Measurements from ENCODE around the gene CBX5. TPM values are rescaled to one million over a fixed set of nuclear protein-coding genes. Genes with fewer than 3 reads are reported as not detected.

The CBX5 gene
- total and polyA plus RNA-seq, 9 of the 15 experiments (the other 6 are each of a cell fraction or from before 2014, with no cell fraction given) = 32.6 to 102 (median 59.2) TPM

- TF ChIP-seq, protein P1, sequence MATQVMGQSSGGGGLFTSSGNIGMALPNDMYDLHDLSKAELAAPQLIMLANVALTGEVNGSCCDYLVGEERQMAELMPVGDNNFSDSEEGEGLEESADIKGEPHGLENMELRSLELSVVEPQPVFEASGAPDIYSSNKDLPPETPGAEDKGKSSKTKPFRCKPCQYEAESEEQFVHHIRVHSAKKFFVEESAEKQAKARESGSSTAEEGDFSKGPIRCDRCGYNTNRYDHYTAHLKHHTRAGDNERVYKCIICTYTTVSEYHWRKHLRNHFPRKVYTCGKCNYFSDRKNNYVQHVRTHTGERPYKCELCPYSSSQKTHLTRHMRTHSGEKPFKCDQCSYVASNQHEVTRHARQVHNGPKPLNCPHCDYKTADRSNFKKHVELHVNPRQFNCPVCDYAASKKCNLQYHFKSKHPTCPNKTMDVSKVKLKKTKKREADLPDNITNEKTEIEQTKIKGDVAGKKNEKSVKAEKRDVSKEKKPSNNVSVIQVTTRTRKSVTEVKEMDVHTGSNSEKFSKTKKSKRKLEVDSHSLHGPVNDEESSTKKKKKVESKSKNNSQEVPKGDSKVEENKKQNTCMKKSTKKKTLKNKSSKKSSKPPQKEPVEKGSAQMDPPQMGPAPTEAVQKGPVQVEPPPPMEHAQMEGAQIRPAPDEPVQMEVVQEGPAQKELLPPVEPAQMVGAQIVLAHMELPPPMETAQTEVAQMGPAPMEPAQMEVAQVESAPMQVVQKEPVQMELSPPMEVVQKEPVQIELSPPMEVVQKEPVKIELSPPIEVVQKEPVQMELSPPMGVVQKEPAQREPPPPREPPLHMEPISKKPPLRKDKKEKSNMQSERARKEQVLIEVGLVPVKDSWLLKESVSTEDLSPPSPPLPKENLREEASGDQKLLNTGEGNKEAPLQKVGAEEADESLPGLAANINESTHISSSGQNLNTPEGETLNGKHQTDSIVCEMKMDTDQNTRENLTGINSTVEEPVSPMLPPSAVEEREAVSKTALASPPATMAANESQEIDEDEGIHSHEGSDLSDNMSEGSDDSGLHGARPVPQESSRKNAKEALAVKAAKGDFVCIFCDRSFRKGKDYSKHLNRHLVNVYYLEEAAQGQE (IDR thresholded peaks at IDR 0.05; ENCODE audit: borderline replicate concordance) = 0 out of 2 replicates have a peak, but pooled peaks have one; percentile 2
- TF ChIP-seq, protein P1 (CRISPR knock-in tag; IDR thresholded peaks at IDR 0.05; ENCODE audit: low read depth) = no peak
- TF ChIP-seq ZNF354B (CRISPR knock-in tag; IDR thresholded peaks at IDR 0.05) (no peak), ZNF408 (CRISPR knock-in tag; IDR thresholded peaks at IDR 0.05; ENCODE audit: low read depth) (no peak), ZNF766 (CRISPR knock-in tag; conservative IDR thresholded peaks at IDR 0.05) (peak; percentile 47; the same call in 1 of the 2 replicates), MTA2 (IDR thresholded peaks at IDR 0.05; ENCODE audit: low read depth) (no peak), ZNF76 (CRISPR knock-in tag; IDR thresholded peaks at IDR 0.05; ENCODE audit: borderline replicate concordance) (0 out of 2 replicates have a peak, but pooled peaks have one; percentile 12), MYNN (IDR thresholded peaks at IDR 0.05) (peak; percentile 73; the same call in 1 of the 2 replicates), MYNN (CRISPR knock-in tag; IDR thresholded peaks at IDR 0.05) (no peak), HDAC1 (IDR thresholded peaks at IDR 0.05) (0 out of 4 replicates have a peak, but pooled peaks of 1 of the 2 experiments have one; percentile 63), TFAP4 (CRISPR knock-in tag; IDR thresholded peaks at IDR 0.05; ENCODE audit: borderline replicate concordance) (peak; percentile 97), POLR2AphosphoS2 (IDR thresholded peaks at IDR 0.05; ENCODE audit: low read length) (no peak), SUPT5H (IDR thresholded peaks at IDR 0.05) (peak; percentile 59; the same call in 1 of the 2 replicates), LEF1 (IDR thresholded peaks at IDR 0.05) (peak; percentile 52; the same call in 1 of the 2 replicates), NELFE (IDR thresholded peaks at IDR 0.05; ENCODE audit: insufficient read depth, insufficient read length) (no peak), ZFP36 (IDR thresholded peaks at IDR 0.05; ENCODE audit: low read depth, low read length, partially characterized antibody) (no peak), BHLHE40 (IDR thresholded peaks at IDR 0.05; ENCODE audit: low read length) (no peak)
Measured at GRCh38 chr12:54259194-54260011, 20.5 kb downstream of the CBX5 start (continued).
